IMR-90 (cell line): ENCODE measurements around the gene SS18. TPM values are rescaled to one million over a fixed set of nuclear protein-coding genes. Genes with fewer than 3 reads are reported as not detected.

Source experiments
- ATAC-seq: fragments of 200-7000 bp; cut with Tn5 transposase; 2 replicates; pipeline ENCODE4 v1.9.1; 2020; ENCODE audit warnings: low read depth, mild to moderate bottlenecking, moderate library complexity
- BruUV-seq: library from RNA; stranded (reverse); fragments of 400-500 nt; replicated peaks from 2 replicates; lab custom pipeline; 2021; lab: Mats Ljungman, UMichigan
- CTCF ChIA-PET: fragments of 300-600 bp; formaldehyde crosslinking; extraction: SDS; loops from one replicate; lab custom pipeline; 2021; ENCODE audit warnings: antibody characterized with exemption; lab: Yijun Ruan, JAX
- POLR2A ChIA-PET: fragments of 300-600 bp; sonication (Branson Sonifier 250); formaldehyde crosslinking; loops from one replicate; lab custom pipeline; 2022; ENCODE audit warnings: antibody characterized with exemption; ENCODE audit not compliant: unreplicated experiment; lab: Charles Lee
- DNase-seq: peaks from one replicate; pipeline ENCODE4 v3.0.0; 2013
- H2AFZ ChIP-seq: replicated peaks from 2 replicates; pipeline ENCODE3; 2013; ENCODE audit warnings: low read length, mild to moderate bottlenecking; ENCODE audit not compliant: poor library complexity
- H2AK5ac ChIP-seq: 2 replicates; pipeline ENCODE4 v1.6.1; 2013; ENCODE audit warnings: low read depth, low read length, inconsistent platforms
- H2AK9ac ChIP-seq: replicated peaks from 2 replicates; pipeline ENCODE3; 2013; ENCODE audit warnings: mild to moderate bottlenecking, low read depth, low read length, moderate library complexity; ENCODE audit not compliant: poor library complexity
- H2BK120ac ChIP-seq: 2 replicates; pipeline ENCODE4 v1.6.1; 2013; ENCODE audit warnings: low read depth, low read length, inconsistent platforms
- H2BK15ac ChIP-seq: 3 replicates; pipeline ENCODE4 v1.6.1; 2013; ENCODE audit warnings: low read depth, low read length, inconsistent platforms
- H2BK20ac ChIP-seq: 2 replicates; pipeline ENCODE4 v1.6.1; 2013; ENCODE audit warnings: low read depth, mild to moderate bottlenecking, inconsistent platforms, low read length, moderate library complexity
- H2BK5ac ChIP-seq: 2 replicates; pipeline ENCODE4 v1.6.1; 2013; ENCODE audit warnings: mild to moderate bottlenecking, low read depth, low read length, inconsistent platforms; ENCODE audit not compliant: poor library complexity, severe bottlenecking
- H3K14ac ChIP-seq: replicated peaks from 2 replicates; pipeline ENCODE4 v1.6.1; 2013; ENCODE audit warnings: low read depth, low read length, inconsistent platforms
- H3K18ac ChIP-seq: 2 replicates; pipeline ENCODE4 v1.6.1; 2013; ENCODE audit warnings: low read depth, low read length, control low read depth
- H3K23ac ChIP-seq: 2 replicates; pipeline ENCODE4 v1.6.1; 2013; ENCODE audit warnings: low read depth, low read length, inconsistent platforms
- H3K27ac ChIP-seq: 2 replicates; pipeline ENCODE4 v1.5.1; 2013; ENCODE audit warnings: mild to moderate bottlenecking, control low read depth, low read length; ENCODE audit not compliant: insufficient read depth
- H3K27me3 ChIP-seq: 2 replicates; pipeline ENCODE4 v1.6.1; 2013; ENCODE audit warnings: low read length; ENCODE audit not compliant: control insufficient read depth, insufficient read depth
- H3K36me3 ChIP-seq: 2 replicates; pipeline ENCODE4 v1.6.1; 2013; ENCODE audit warnings: low read length, mixed read lengths; ENCODE audit not compliant: control insufficient read depth, insufficient read depth
- H3K4ac ChIP-seq: 2 replicates; pipeline ENCODE4 v1.6.1; 2013; ENCODE audit warnings: low read depth, low read length, inconsistent platforms
- H3K4me1 ChIP-seq: 2 replicates; pipeline ENCODE4 v1.6.1; 2013; ENCODE audit warnings: low read length, mixed read lengths; ENCODE audit not compliant: control insufficient read depth, insufficient read depth
- H3K4me2 ChIP-seq: 2 replicates; pipeline ENCODE4 v1.6.1; 2013; ENCODE audit warnings: low read depth, mild to moderate bottlenecking, control low read depth, low read length, moderate library complexity
- H3K4me3 ChIP-seq: 2 replicates; pipeline ENCODE4 v1.5.1; 2013; ENCODE audit warnings: low read depth, mild to moderate bottlenecking, control low read depth, low read length, moderate library complexity; ENCODE audit not compliant: insufficient read depth
- H3K56ac ChIP-seq: 2 replicates; pipeline ENCODE4 v1.6.1; 2013; ENCODE audit warnings: low read length, inconsistent platforms; ENCODE audit not compliant: insufficient read depth; ENCODE audit errors: extremely low read depth
- H3K79me1 ChIP-seq, 2 experiments: 2 replicates each; pipeline ENCODE4 v1.6.1; 2013; ENCODE audit warnings: low read length in 2 of 2, inconsistent platforms in 1 of 2, low read depth in 1 of 2
- H3K9ac ChIP-seq: 2 replicates; pipeline ENCODE4 v1.6.1; 2013; ENCODE audit warnings: low read depth, low read length, control low read depth
- H3K9me1 ChIP-seq: 2 replicates; pipeline ENCODE4 v1.6.1; 2013; ENCODE audit warnings: low read length, inconsistent platforms; ENCODE audit not compliant: insufficient read depth
- H3K9me3 ChIP-seq: 2 replicates; pipeline ENCODE4 v1.6.1; 2013; ENCODE audit warnings: low read length; ENCODE audit not compliant: control insufficient read depth, insufficient read depth
- H4K20me1 ChIP-seq: 2 replicates; pipeline ENCODE4 v1.6.1; 2013; ENCODE audit warnings: low read length, inconsistent platforms; ENCODE audit not compliant: insufficient read depth
- H4K5ac ChIP-seq: 2 replicates; pipeline ENCODE4 v1.6.1; 2013; ENCODE audit warnings: mild to moderate bottlenecking, low read depth, low read length, control low read depth
- H4K8ac ChIP-seq, 2 experiments: 2 replicates each; pipeline ENCODE4 v1.6.1; 2013; ENCODE audit warnings: low read depth in 2 of 2, low read length in 2 of 2, control low read depth in 1 of 2, inconsistent platforms in 1 of 2
- H4K91ac ChIP-seq: 2 replicates; pipeline ENCODE4 v1.6.1; 2013; ENCODE audit warnings: low read depth, low read length, inconsistent platforms; ENCODE audit not compliant: insufficient read depth
- CHD1 ChIP-seq: IDR thresholded peaks from 2 replicates; pipeline ENCODE4 v1.6.1; 2012; ENCODE audit warnings: low read depth, low read length, improper control_type of control experiment
- ELK1 ChIP-seq: fragments of 150-350 bp; IDR thresholded peaks from 2 replicates; pipeline ENCODE4 v1.6.1; 2016; ENCODE audit warnings: low read depth, mild to moderate bottlenecking, low read length, moderate library complexity, borderline replicate concordance
- NFE2L2 ChIP-seq: fragments of 150-350 bp; IDR thresholded peaks from 2 replicates; pipeline ENCODE4 v1.6.1; 2016; ENCODE audit warnings: low read depth, mild to moderate bottlenecking, low read length
- SMC3 ChIP-seq: fragments of 150-350 bp; IDR thresholded peaks from 2 replicates; pipeline ENCODE4 v1.6.1; 2016; ENCODE audit warnings: low read depth, mild to moderate bottlenecking, antibody characterized with exemption, low read length, moderate library complexity
- WGBS, 2 experiments: methylation state at CpG; one replicate each; pipeline versions ENCODE4 v1.1.5 to v1.1.7; 2013; ENCODE audit warnings: missing lambda C conversion rate in 2 of 2; ENCODE audit not compliant: insufficient read length in 1 of 2; ENCODE audit errors: extremely low coverage in 2 of 2; 5-methylcytosine and 5-hydroxymethylcytosine counted together
- dilution Hi-C: fragments of 300-500 bp; cut with HindIII; formaldehyde crosslinking; loops from one replicate; pipeline ENCODE4 v1.14.3; 2018; ENCODE audit warnings: low sequenced_read_pairs; ENCODE audit not compliant: unreplicated experiment
- in situ Hi-C: fragments of 300-500 bp; cut with MboI; formaldehyde crosslinking; loops from 3 replicates; pipeline ENCODE4 v1.14.3; 2019; ENCODE audit warnings: low sequenced_read_pairs, inconsistent platforms, mixed read lengths
- intact Hi-C: fragments of 100-400 bp; cut with micrococcal nuclease; formaldehyde crosslinking; loops from 2 replicates; pipeline ENCODE4 v1.10.0; 2022
- polyA plus RNA-seq, 3 experiments: library from polyadenylated mRNA; depleted of rRNA; stranded (reverse); fragments of >200 nt; gene quantifications; 2 replicates each; pipeline ENCODE4 v1.2.3, GENCODE V29; 2012; ENCODE audit warnings: low replicate concordance in 1 of 3
- total RNA-seq: library from RNA; depleted of rRNA; stranded (reverse); fragments of >200 nt; gene quantifications from 2 replicates; pipeline ENCODE4 v1.2.3, GENCODE V29; 2012

Gene SS18
- total and polyA plus RNA-seq, 2 of the 4 experiments (the other 2 are of a cell fraction), result 112 to 242 TPM

GRCh38 chr18:26135548-26135947 is 45.1 kb upstream of the SS18 start:
- no peak overlapping the region for H3K14ac ChIP-seq
- no peak overlapping the region for H3K18ac ChIP-seq
- H2AFZ ChIP-seq, result no peak overlapping the region
- ChIA-PET CTCF (interaction anchor here (0.6 kb wide), 1 partner anchor 263 kb away, joined by 6 read pairs; no protein-coding TSS in a partner anchor), POLR2A (no interaction called here)
- H3K79me1 ChIP-seq, result no peaks in the 10 kb centered on the region
- no peak overlapping the region for H2BK20ac ChIP-seq
- no peaks in the 10 kb centered on the region for H4K20me1 ChIP-seq
- H3K9me3 ChIP-seq, result no peaks in the 10 kb centered on the region
- ATAC-seq, result no peak
- H2BK15ac ChIP-seq, result no peak overlapping the region
- no peaks in the 10 kb centered on the region for H3K27me3 ChIP-seq
- no peak overlapping the region for H3K56ac ChIP-seq
- DNase-seq, result no peak
- no peak overlapping the region for H3K23ac ChIP-seq
- H3K9me1 ChIP-seq, result no peaks in the 10 kb centered on the region
- H3K4ac ChIP-seq, result no peak overlapping the region
- no peaks in the 10 kb centered on the region for H3K4me1 ChIP-seq
- H3K27ac ChIP-seq, result no peak overlapping the region
- TF ChIP-seq SMC3, result no peak
- TF ChIP-seq NFE2L2, result no peak
- no peak for TF ChIP-seq ELK1
- no peak for TF ChIP-seq CHD1
- intact Hi-C loops, result no loop called here
- H3K4me3 ChIP-seq, result no peak overlapping the region
- no CpG with 5 or more reads among the region's 1 CpG for WGBS, 2 experiments
- H2AK9ac ChIP-seq, result no peak overlapping the region
- H4K5ac ChIP-seq, result no peak overlapping the region
- no peak overlapping the region for H4K91ac ChIP-seq
- H2BK120ac ChIP-seq, result no peak overlapping the region
- H3K36me3 ChIP-seq, result no peaks in the 10 kb centered on the region
- no peak overlapping the region for H3K4me2 ChIP-seq
- no peak overlapping the region for H4K8ac ChIP-seq
- no peak overlapping the region for H3K9ac ChIP-seq
- no peak overlapping the region for H2BK5ac ChIP-seq
- H2AK5ac ChIP-seq, result no peak overlapping the region
- dilution Hi-C loops, result no loop called here
- in situ Hi-C loops, result no loop called here
- no TSS peak for BruUV-seq
